HepG2 (cell line): Measurements from ENCODE around the gene CEBPB. TPM values are rescaled to one million over a fixed set of nuclear protein-coding genes. Genes with fewer than 3 reads are reported as not detected.

ENCODE experiments used
- AGO2 ChIP-seq: fragments of 200-400 bp; formaldehyde crosslinking; optimal IDR thresholded peaks from 2 replicates; pipeline ENCODE3; 2017; ENCODE audit warnings: mild to moderate bottlenecking, low read depth, low read length, moderate library complexity
- BCLAF1 ChIP-seq: fragments of 450-650 bp; IDR thresholded peaks from 2 replicates; pipeline ENCODE4 v1.6.1; 2017; ENCODE audit warnings: mild to moderate bottlenecking
- DR1 ChIP-seq: sonication (generic); formaldehyde crosslinking; IDR thresholded peaks from 2 replicates; pipeline ENCODE4 v1.8.0; 2021; ENCODE audit warnings: mild to moderate bottlenecking, missing genetic modification reagents, inconsistent platforms
- JARID2 ChIP-seq: sonication (generic); formaldehyde crosslinking; IDR thresholded peaks from 2 replicates; pipeline ENCODE4 v1.8.1; 2023; ENCODE audit warnings: missing genetic modification reagents, inconsistent platforms; ENCODE audit not compliant: insufficient replicate concordance
- MED8 ChIP-seq: sonication (generic); formaldehyde crosslinking; IDR thresholded peaks from 2 replicates; pipeline ENCODE4 v1.8.1; 2023; ENCODE audit warnings: mild to moderate bottlenecking, missing genetic modification reagents; ENCODE audit not compliant: insufficient replicate concordance
- NR2F1 ChIP-seq, 2 experiments: fragments of 450-650 bp in 1 of 2; formaldehyde crosslinking in 1 of 2; IDR thresholded peaks; 2 replicates each; pipeline versions ENCODE4 v1.5.0 to v1.6.1; 2016 to 2020; ENCODE audit warnings: mild to moderate bottlenecking in 1 of 2, missing compliant biosample characterization in 1 of 2, missing genetic modification reagents in 1 of 2, moderate library complexity in 1 of 2
- NR3C1 ChIP-seq: sonication (generic); formaldehyde crosslinking; IDR thresholded peaks from 2 replicates; pipeline ENCODE4 v1.4.0; 2020; ENCODE audit warnings: missing genetic modification reagents
- RNF219 ChIP-seq: sonication (generic); formaldehyde crosslinking; IDR thresholded peaks from 2 replicates; pipeline ENCODE4 v1.5.0; 2020; ENCODE audit warnings: mild to moderate bottlenecking, missing genetic modification reagents
- SNAPC4 ChIP-seq: sonication (generic); formaldehyde crosslinking; IDR thresholded peaks from 2 replicates; pipeline ENCODE4 v1.4.0; 2020; ENCODE audit warnings: mild to moderate bottlenecking, missing genetic modification reagents
- ZEB1 ChIP-seq: IDR thresholded peaks from 2 replicates; pipeline ENCODE4 v1.6.1; 2012; ENCODE audit warnings: mild to moderate bottlenecking, low read depth, inconsistent platforms; ENCODE audit not compliant: insufficient replicate concordance
- ZMYM2 ChIP-seq: sonication (generic); formaldehyde crosslinking; IDR thresholded peaks from 2 replicates; pipeline ENCODE4 v1.8.0; 2022; ENCODE audit warnings: mild to moderate bottlenecking, missing genetic modification reagents
- ZNF337 ChIP-seq: sonication (generic); formaldehyde crosslinking; IDR thresholded peaks from 2 replicates; pipeline ENCODE4 v1.5.1; 2020; ENCODE audit warnings: missing genetic modification reagents, low read depth, mild to moderate bottlenecking, borderline replicate concordance
- ZNF33B ChIP-seq: sonication (generic); formaldehyde crosslinking; IDR thresholded peaks from 2 replicates; pipeline ENCODE4 v1.5.1; 2020; ENCODE audit warnings: mild to moderate bottlenecking, missing genetic modification reagents
- ZNF354B ChIP-seq: sonication (generic); formaldehyde crosslinking; IDR thresholded peaks from 2 replicates; pipeline ENCODE4 v1.8.0; 2022; ENCODE audit warnings: mild to moderate bottlenecking, missing genetic modification reagents
- ZNF768 ChIP-seq: sonication (generic); formaldehyde crosslinking; IDR thresholded peaks from 2 replicates; pipeline ENCODE4 v1.4.0; 2020; ENCODE audit warnings: missing genetic modification reagents
- polyA plus RNA-seq, 8 experiments: library from polyadenylated mRNA; depleted of rRNA in 3 of 8; stranded (reverse) in 7 of 8; unstranded in 1 of 8; fragments of >200 nt; fragmentation: Illumina TruSeq in 4 of 8; extraction: Trizol in 4 of 8; gene quantifications; 2 replicates each; pipeline versions ENCODE4 v1.2.1 to v1.2.3, GENCODE V29; 2011 to 2016; ENCODE audit warnings: low read depth in 4 of 8, missing spikeins in 1 of 8, mixed read lengths in 1 of 8; ENCODE audit not compliant: insufficient read depth in 1 of 8
- total RNA-seq, 5 experiments: library from RNA; depleted of rRNA; stranded (reverse); fragments of >200 nt; fragmentation: Illumina TruSeq; extraction: Trizol; gene quantifications; 2 replicates each; pipeline ENCODE4 v1.2.3, GENCODE V29; 2016; ENCODE audit warnings: low read depth in 1 of 5

Gene CEBPB
- total and polyA plus RNA-seq, 2 of the 13 experiments (the other 11 are each of a cell fraction or from before 2014, with no cell fraction given): 18.5 to 28.2 TPM

- TF ChIP-seq AGO2 (no peak), DR1 (CRISPR knock-in tag) (no peak), MED8 (no peak), RNF219 (CRISPR knock-in tag) (no peak), ZNF33B (no peak; the same call in 1 of the 2 replicates), BCLAF1 (no peak), ZNF768 (CRISPR knock-in tag) (no peak), NR2F1 (CRISPR knock-in tag; IDR thresholded peaks at IDR 0.05) (no peak), SNAPC4 (CRISPR knock-in tag) (no peak), ZNF337 (CRISPR knock-in tag) (0 out of 2 replicates have a peak, but pooled peaks have one; percentile 26), JARID2 (CRISPR knock-in tag) (no peak), ZNF354B (CRISPR knock-in tag) (no peak), NR3C1 (no peak), ZMYM2 (CRISPR knock-in tag) (no peak), ZEB1 (peak; percentile 66)
Observed at GRCh38 chr20:50152394-50153152, 38.1 kb upstream of the CEBPB start (continued).
